ENCODE measurements around the gene NUDT16. TPM values are rescaled to one million over a fixed set of nuclear protein-coding genes. Genes with fewer than 3 reads are reported as not detected.

NUDT16 gene
- total and polyA plus RNA-seq, 2 of the 8 experiments (the other 6 are each of a cell fraction or from before 2014, with no cell fraction given): 8.5 to 19.1 TPM

- Histone ChIP-seq H3K4me1 (replicated peaks in 1 of 4; ENCODE audit: control insufficient read depth in 3 of 4, insufficient read depth in 4 of 4, low read length in 3 of 4) (no peaks in the 10 kb centered on the region; a peak in 2 of 7 replicates), H3K4me2 (ENCODE audit: insufficient read depth in 1 of 2, low read depth in 2 of 2, low read length in 2 of 2) (no peak overlapping the region), H2AFZ (ENCODE audit: low read length) (0 out of 2 replicates have a peak overlapping the region, but pooled peaks have one; percentile 8), H4K20me1 (replicated peaks in 1 of 2; ENCODE audit: control insufficient read depth in 1 of 2, insufficient read depth in 2 of 2, low read length in 2 of 2) (no peaks in the 10 kb centered on the region), H3K18ac (ENCODE audit: extremely low read depth, low read length) (no peak overlapping the region), H3K9ac (replicated peaks in 1 of 4; ENCODE audit: extremely low read depth in 1 of 4, low read depth in 3 of 4, low read length in 3 of 4) (no peak overlapping the region), H2BK5ac (ENCODE audit: low read depth, low read length) (no peak overlapping the region), H4K91ac (replicated peaks; ENCODE audit: insufficient read length, low read length) (no peak overlapping the region), H3K27ac (ENCODE audit: low read depth, low read length) (no peak overlapping the region), H3K79me2 (ENCODE audit: control insufficient read depth in 1 of 2, insufficient read depth in 2 of 2, low read length in 2 of 2) (no peaks in the 10 kb centered on the region), H3K14ac (ENCODE audit: insufficient read length) (no peak overlapping the region), H4K5ac (ENCODE audit: insufficient read length, low read depth, low read length) (no peak overlapping the region), H3K79me1 (ENCODE audit: low read depth, low read length) (no peaks in the 10 kb centered on the region), H2BK20ac (ENCODE audit: low read length) (no peak overlapping the region), H3K4ac (replicated peaks; ENCODE audit: insufficient read length, low read depth, low read length) (no peak overlapping the region), H4K8ac (ENCODE audit: extremely low read depth, insufficient read depth, low read length) (no peak overlapping the region), H2BK120ac (replicated peaks; ENCODE audit: low read depth, low read length) (no peak overlapping the region), H3K56ac (replicated peaks; ENCODE audit: insufficient read length, low read depth, low read length) (no peak overlapping the region), H2BK12ac (ENCODE audit: low read depth, low read length) (no peak overlapping the region), H3K27me3 (replicated peaks in 1 of 4; ENCODE audit: control insufficient read depth in 3 of 4, extremely low read depth in 1 of 4, insufficient read depth in 3 of 4, low read length in 3 of 4) (no peaks in the 10 kb centered on the region), H2AK5ac (ENCODE audit: low read depth, low read length) (no peak overlapping the region), H3K9me3 (ENCODE audit: insufficient read depth in 2 of 2, low read depth in 1 of 2, low read length in 1 of 2) (no peaks in the 10 kb centered on the region), H3K4me3 (ENCODE audit: extremely low read depth in 1 of 4, insufficient read depth in 2 of 4, low read depth in 3 of 4, low read length in 4 of 4) (no peak overlapping the region), H3K23ac (ENCODE audit: insufficient read length) (no peak overlapping the region), H3K23me2 (ENCODE audit: low read depth, low read length) (no peaks in the 10 kb centered on the region; the same call in 1 of the 2 replicates), H2BK15ac (ENCODE audit: low read length) (no peak overlapping the region), H3K36me3 (ENCODE audit: control insufficient read depth in 2 of 4, insufficient read depth in 4 of 4, low read length in 3 of 4) (no peaks in the 10 kb centered on the region)
- TF ChIP-seq HDAC2 (IDR thresholded peaks at IDR 0.05; ENCODE audit: borderline replicate concordance in 1 of 2, low read depth in 2 of 2, low read length in 2 of 2): no peak
- no peak for TF ChIP-seq BACH1 (IDR thresholded peaks at IDR 0.05; ENCODE audit: low read length)
- no peak for TF ChIP-seq EP300 (IDR thresholded peaks at IDR 0.05; ENCODE audit: borderline replicate concordance in 1 of 2, low read depth in 2 of 2, low read length in 2 of 2)
- TF ChIP-seq TCF12 (IDR thresholded peaks at IDR 0.05; ENCODE audit: low read depth, low read length): no peak
- POLR2A ChIA-PET (ENCODE audit: partially characterized antibody): no interaction called here
- no peak for DNase-seq (ENCODE audit: low read depth in 1 of 2, low spot score in 2 of 2)
- no peak for FAIRE-seq
- WGBS, 2 experiments (ENCODE audit: extremely low coverage in 1 of 2, insufficient coverage in 1 of 2, insufficient read length in 1 of 2, insufficient replicate concordance in 2 of 2, low coverage in 1 of 2, low lambda C conversion rate in 2 of 2, missing lambda C conversion rate in 1 of 2): 74% methylated on average over 5 of the region's 5 CpGs; no CpG with 5 or more reads in 1 of the 2 experiments
- CTCF ChIA-PET (ENCODE audit: partially characterized antibody): interaction anchor here (1.6 kb wide), 1 partner anchor 12 kb away, joined by 3 read pairs; no protein-coding TSS in a partner anchor
Observed at GRCh38 chr3:131431754-131432153, 50.2 kb downstream of the NUDT16 start.
